Activated T-helper 1 cell treated with anti-CD3 and anti-CD28 coated beads, Interleukin-12 subunit alpha, Interleukin-12 subunit beta, Interleukin-2, Interleukin-4 antibody, amounts not matched to agents 30 ng/mL and 10 ng/mL and 1 ng/mL, durations not matched to agents 14 hours and 24 hours and 36 hours (primary cell): Measurements from ENCODE around the gene TNFAIP2. TPM values are rescaled to one million over a fixed set of nuclear protein-coding genes. Genes with fewer than 3 reads are reported as not detected.

Experiments
- DNase-seq: peaks from one replicate; pipeline ENCODE4 v3.0.0; 2021; ENCODE audit warnings: low spot score
- H3K27ac Mint-ChIP-seq: one replicate; pipeline ENCODE4 v1.8.0; 2021; ENCODE audit warnings: mild to moderate bottlenecking, mixed read lengths
- H3K27me3 Mint-ChIP-seq: one replicate; pipeline ENCODE4 v1.8.0; 2022; ENCODE audit warnings: mild to moderate bottlenecking, moderate library complexity, mixed read lengths; ENCODE audit not compliant: insufficient read depth
- H3K36me3 Mint-ChIP-seq: one replicate; pipeline ENCODE4 v1.8.0; 2021; ENCODE audit warnings: low read depth, mixed read lengths
- H3K4me1 Mint-ChIP-seq: one replicate; pipeline ENCODE4 v1.8.0; 2021; ENCODE audit warnings: low read depth, mixed read lengths
- H3K4me3 Mint-ChIP-seq: one replicate; pipeline ENCODE4 v1.8.0; 2021; ENCODE audit warnings: mild to moderate bottlenecking, moderate library complexity, mixed read lengths
- H3K9me3 Mint-ChIP-seq: one replicate; pipeline ENCODE4 v1.8.0; 2021; ENCODE audit warnings: mixed read lengths
- intact Hi-C: fragments of 100-400 bp; cut with micrococcal nuclease; formaldehyde crosslinking; loops from one replicate; pipeline ENCODE4 v1.15.1; 2024
- total RNA-seq: library from RNA; stranded (reverse); gene quantifications from 2 replicates; pipeline ENCODE4 v1.2.3, GENCODE V29; 2022

The TNFAIP2 gene
- total RNA-seq, 1 donor from 2014 or later, result 2.3 TPM

- Mint-ChIP-seq H3K27ac (no peak overlapping the region), H3K4me3 (no peak overlapping the region), H3K36me3 (no peaks in the 10 kb centered on the region), H3K4me1 (no peaks in the 10 kb centered on the region), H3K27me3 (peaks cover 20% of the 10 kb centered on the region), H3K9me3 (no peaks in the 10 kb centered on the region)
- no peak for DNase-seq
- intact Hi-C loops, result no loop called here
Observed at GRCh38 chr14:103125098-103126070, 2.1 kb downstream of the TNFAIP2 start.

GRCh38 chr14:103126088-103126872, 3.0 kb downstream of the TNFAIP2 start:
- intact Hi-C loops, result no loop called here
- DNase-seq, result no peak
- H3K27me3 Mint-ChIP-seq, result peaks cover 12% of the 10 kb centered on the region
- no peak overlapping the region for H3K4me3 Mint-ChIP-seq
- no peaks in the 10 kb centered on the region for H3K9me3 Mint-ChIP-seq
- no peaks in the 10 kb centered on the region for H3K4me1 Mint-ChIP-seq
- H3K27ac Mint-ChIP-seq, result no peak overlapping the region
- no peaks in the 10 kb centered on the region for H3K36me3 Mint-ChIP-seq

GRCh38 chr14:103126873-103127304, 3.6 kb downstream of the TNFAIP2 start:
- H3K9me3 Mint-ChIP-seq, result no peaks in the 10 kb centered on the region
- no peak overlapping the region for H3K27ac Mint-ChIP-seq
- DNase-seq, result no peak
- intact Hi-C loops, result no loop called here
- peaks cover 9% of the 10 kb centered on the region for H3K27me3 Mint-ChIP-seq
- no peaks in the 10 kb centered on the region for H3K4me1 Mint-ChIP-seq
- H3K4me3 Mint-ChIP-seq, result no peak overlapping the region
- H3K36me3 Mint-ChIP-seq, result no peaks in the 10 kb centered on the region

GRCh38 chr14:103127356-103127755, 4.1 kb downstream of the TNFAIP2 start:
- H3K36me3 Mint-ChIP-seq, result no peaks in the 10 kb centered on the region
- DNase-seq, result no peak
- no peaks in the 10 kb centered on the region for H3K9me3 Mint-ChIP-seq
- H3K4me3 Mint-ChIP-seq, result no peak overlapping the region
- H3K4me1 Mint-ChIP-seq, result no peaks in the 10 kb centered on the region
- intact Hi-C loops, result no loop called here
- no peak overlapping the region for H3K27ac Mint-ChIP-seq
- peaks cover 5% of the 10 kb centered on the region for H3K27me3 Mint-ChIP-seq

GRCh38 chr14:103127861-103128598, 4.8 kb downstream of the TNFAIP2 start:
- Mint-ChIP-seq H3K27me3 (peaks cover 5% of the 10 kb centered on the region), H3K9me3 (no peaks in the 10 kb centered on the region), H3K4me1 (no peaks in the 10 kb centered on the region), H3K4me3 (no peak overlapping the region), H3K27ac (no peak overlapping the region), H3K36me3 (no peaks in the 10 kb centered on the region)
- no peak for DNase-seq
- intact Hi-C loops, result no loop called here

GRCh38 chr14:103128631-103129300, 5.5 kb downstream of the TNFAIP2 start:
- Mint-ChIP-seq H3K36me3 (no peaks in the 10 kb centered on the region), H3K4me3 (no peak overlapping the region), H3K27me3 (peaks cover 5% of the 10 kb centered on the region), H3K27ac (no peak overlapping the region), H3K4me1 (no peaks in the 10 kb centered on the region), H3K9me3 (no peaks in the 10 kb centered on the region)
- intact Hi-C loops, result no loop called here
- no peak for DNase-seq

- Mint-ChIP-seq H3K27me3 (no peaks in the 10 kb centered on the region), H3K4me3 (no peak overlapping the region), H3K27ac (no peak overlapping the region), H3K36me3 (no peaks in the 10 kb centered on the region), H3K4me1 (no peaks in the 10 kb centered on the region), H3K9me3 (no peaks in the 10 kb centered on the region)
- no peak for DNase-seq
- intact Hi-C loops, result no loop called here
Observed at GRCh38 chr14:103129301-103130016, 6.2 kb downstream of the TNFAIP2 start.

GRCh38 chr14:103130017-103130764, 6.9 kb downstream of the TNFAIP2 start:
- no peaks in the 10 kb centered on the region for H3K27me3 Mint-ChIP-seq
- no peak overlapping the region for H3K4me3 Mint-ChIP-seq
- no peaks in the 10 kb centered on the region for H3K9me3 Mint-ChIP-seq
- intact Hi-C loops, result no loop called here
- H3K4me1 Mint-ChIP-seq, result no peaks in the 10 kb centered on the region
- DNase-seq, result no peak
- no peaks in the 10 kb centered on the region for H3K36me3 Mint-ChIP-seq
- no peak overlapping the region for H3K27ac Mint-ChIP-seq

- no peak overlapping the region for H3K27ac Mint-ChIP-seq
- H3K36me3 Mint-ChIP-seq, result no peaks in the 10 kb centered on the region
- DNase-seq, result no peak
- intact Hi-C loops, result no loop called here
- H3K4me1 Mint-ChIP-seq, result no peaks in the 10 kb centered on the region
- no peaks in the 10 kb centered on the region for H3K9me3 Mint-ChIP-seq
- H3K4me3 Mint-ChIP-seq, result no peak overlapping the region
- H3K27me3 Mint-ChIP-seq, result no peaks in the 10 kb centered on the region
Observed at GRCh38 chr14:103130965-103131364, 7.7 kb downstream of the TNFAIP2 start.

- Mint-ChIP-seq H3K4me1 (no peaks in the 10 kb centered on the region), H3K36me3 (no peaks in the 10 kb centered on the region), H3K27me3 (peaks cover 1% of the 10 kb centered on the region), H3K27ac (no peak overlapping the region), H3K9me3 (no peaks in the 10 kb centered on the region), H3K4me3 (no peak overlapping the region)
- no peak for DNase-seq
- intact Hi-C loops, result no loop called here
Observed at GRCh38 chr14:103131580-103131979, 8.3 kb downstream of the TNFAIP2 start.

- no peaks in the 10 kb centered on the region for H3K9me3 Mint-ChIP-seq
- intact Hi-C loops, result no loop called here
- no peaks in the 10 kb centered on the region for H3K4me1 Mint-ChIP-seq
- no peak overlapping the region for H3K27ac Mint-ChIP-seq
- H3K27me3 Mint-ChIP-seq, result peaks cover 1% of the 10 kb centered on the region
- no peak overlapping the region for H3K4me3 Mint-ChIP-seq
- DNase-seq, result no peak
- H3K36me3 Mint-ChIP-seq, result no peaks in the 10 kb centered on the region
Observed at GRCh38 chr14:103132381-103133209, 9.3 kb downstream of the TNFAIP2 start.
